T-cell (primary cell): Measurements from ENCODE around the gene SLC37A1. TPM values are rescaled to one million over a fixed set of nuclear protein-coding genes. Genes with fewer than 3 reads are reported as not detected.

ENCODE experiments used
- ATAC-seq, 4 experiments: fragments of 200-7000 bp in 3 of 4; fragments of 150-1000 bp in 1 of 4; cut with Tn5 transposase; replicated peaks in 1 of 4; 1 replicate in 3 of 4; 2 replicates in 1 of 4; pipeline ENCODE4 v1.10.0; 2021; ENCODE audit warnings: moderate library complexity in 3 of 4, mild to moderate bottlenecking in 2 of 4, moderate number of reproducible peaks in 1 of 4
- CTCF ChIA-PET, 2 donors: fragments of 300-600 bp; sonication (Branson Sonifier 250); formaldehyde crosslinking; loops; one replicate each; lab custom pipeline; 2022; ENCODE audit warnings: antibody characterized with exemption in 2 of 2; lab: Charles Lee
- POLR2A ChIA-PET, 2 donors: fragments of 300-600 bp; sonication (Branson Sonifier 250); formaldehyde crosslinking; loops; one replicate each; lab custom pipeline; 2022; ENCODE audit warnings: antibody characterized with exemption in 2 of 2; lab: Charles Lee
- DNase-seq, 35 experiments: peaks; one replicate each; pipeline versions ENCODE4 v3.0.0 to v3.0.0-alpha.2; 2013 to 2023
- H3K27ac ChIP-seq: one replicate; pipeline ENCODE4 v1.5.1; 2013; ENCODE audit warnings: low read length
- H3K27me3 ChIP-seq, 2 experiments: replicated peaks in 1 of 2; 1 replicate in 1 of 2; 2 replicates in 1 of 2; pipeline versions ENCODE4 v1.6.1 to v1.7.0; 2013; ENCODE audit warnings: low read length in 1 of 2, mixed read lengths in 1 of 2; ENCODE audit not compliant: control insufficient read depth in 2 of 2, insufficient read depth in 2 of 2; ENCODE audit errors: extremely low read depth in 1 of 2
- H3K36me3 ChIP-seq, 2 donors: 1 replicate in 1 of 2; 2 replicates in 1 of 2; pipeline versions ENCODE4 v1.6.1 to v1.7.0; 2013; ENCODE audit warnings: low read length in 1 of 2; ENCODE audit not compliant: control insufficient read depth in 2 of 2, insufficient read depth in 1 of 2; ENCODE audit errors: extremely low read depth in 1 of 2
- H3K4me1 ChIP-seq, 2 experiments: 1 replicate in 1 of 2; 2 replicates in 1 of 2; pipeline versions ENCODE4 v1.6.1 to v1.7.0; 2013; ENCODE audit warnings: low read length in 2 of 2, mixed read lengths in 1 of 2; ENCODE audit not compliant: insufficient read depth in 2 of 2, control insufficient read depth in 1 of 2; ENCODE audit errors: extremely low read depth in 1 of 2
- H3K4me3 ChIP-seq, 2 donors: 1 replicate in 1 of 2; 2 replicates in 1 of 2; pipeline versions ENCODE4 v1.5.1 to v1.7.0; 2013; ENCODE audit warnings: mild to moderate bottlenecking in 2 of 2, low read length in 1 of 2, moderate library complexity in 1 of 2; ENCODE audit not compliant: control insufficient read depth in 1 of 2; ENCODE audit errors: extremely low read depth in 1 of 2
- H3K9me3 ChIP-seq: 2 replicates; pipeline ENCODE4 v1.7.0; 2013
- H3K27ac Mint-ChIP-seq, 2 donors: one replicate each; pipeline ENCODE4 v1.8.0; 2020 to 2021; ENCODE audit warnings: mild to moderate bottlenecking in 2 of 2, mixed read lengths in 2 of 2
- H3K27me3 Mint-ChIP-seq, 2 donors: one replicate each; pipeline ENCODE4 v1.8.0; 2021 to 2022; ENCODE audit warnings: mixed read lengths in 2 of 2
- H3K36me3 Mint-ChIP-seq: one replicate; pipeline ENCODE4 v1.8.0; 2021; ENCODE audit warnings: mixed read lengths
- H3K4me1 Mint-ChIP-seq, 3 donors: one replicate each; pipeline ENCODE4 v1.8.0; 2020 to 2022; ENCODE audit warnings: mixed read lengths in 3 of 3, mild to moderate bottlenecking in 1 of 3
- H3K4me3 Mint-ChIP-seq, 3 donors: one replicate each; pipeline ENCODE4 v1.8.0; 2020 to 2022; ENCODE audit warnings: mild to moderate bottlenecking in 3 of 3, mixed read lengths in 3 of 3, moderate library complexity in 3 of 3
- H3K9me3 Mint-ChIP-seq, 3 donors: one replicate each; pipeline ENCODE4 v1.8.0; 2020 to 2022; ENCODE audit warnings: mixed read lengths in 3 of 3
- WGBS: methylation state at CpG from one replicate; pipeline ENCODE4 v1.1.5; 2013; ENCODE audit warnings: missing lambda C conversion rate; ENCODE audit not compliant: insufficient coverage; 5-methylcytosine and 5-hydroxymethylcytosine counted together
- total RNA-seq, 35 experiments: library from RNA in 6 of 35; stranded (reverse) in 6 of 35; fragments of 120-200 nt in 1 of 35; gene quantifications; one replicate each; pipeline versions ENCODE4 v1.2.1 to v1.2.4 and lab custom pipeline; 2013 to 2026

Gene SLC37A1
- total RNA-seq, 5 donors from 2014 or later (not counting 1 experiment from before 2014, with no cell fraction given) = 18.7 to 26.3 (median 22.6) TPM

GRCh38 chr21:42538479-42539275 is 25.0 kb downstream of the SLC37A1 start:
- Histone ChIP-seq H3K36me3 (peaks cover 20 to 47% of the 10 kb centered on the region in 2 donors), H3K4me1 (no peaks in the 10 kb centered on the region), H3K27me3 (no peaks in the 10 kb centered on the region), H3K9me3 (no peaks in the 10 kb centered on the region), H3K4me3 (no peak overlapping the region), H3K27ac (no peak overlapping the region)
- ChIA-PET POLR2A (no interaction called here), CTCF (no interaction called here)
- no CpG with 5 or more reads among the region's 10 CpGs for WGBS
- Mint-ChIP-seq H3K27me3 (no peaks in the 10 kb centered on the region), H3K27ac (peak overlapping the region in 1 of 2 donors; percentile 12), H3K9me3 (no peaks in the 10 kb centered on the region), H3K36me3 (peaks cover 57% of the 10 kb centered on the region), H3K4me1 (peaks cover 0 to 20% (median 19%) of the 10 kb centered on the region in 3 donors), H3K4me3 (no peak overlapping the region)
- peak in 1 of 4 experiments; percentile 40 for ATAC-seq
- DNase-seq = no peak

- H3K9me3 ChIP-seq = no peaks in the 10 kb centered on the region
- Mint-ChIP-seq H3K4me3 (no peak overlapping the region), H3K9me3 (no peaks in the 10 kb centered on the region), H3K27ac (no peak overlapping the region), H3K36me3 (peaks cover 53% of the 10 kb centered on the region), H3K27me3 (no peaks in the 10 kb centered on the region), H3K4me1 (peaks cover under 1 to 15% (median 14%) of the 10 kb centered on the region in 3 donors)
- H3K36me3 ChIP-seq = peaks cover 25 to 53% of the 10 kb centered on the region in 2 donors
- H3K4me3 ChIP-seq = no peak overlapping the region
- no peak for DNase-seq
- ChIA-PET CTCF (no interaction called here), POLR2A (no interaction called here)
- H3K27me3 ChIP-seq = no peaks in the 10 kb centered on the region
- no peaks in the 10 kb centered on the region for H3K4me1 ChIP-seq
- WGBS = 97% methylated on average over 10 of the region's 17 CpGs
- H3K27ac ChIP-seq = no peak overlapping the region
- no peak for ATAC-seq
Observed at GRCh38 chr21:42539342-42539741, 25.7 kb downstream of the SLC37A1 start.

- Mint-ChIP-seq H3K27ac (no peak overlapping the region), H3K36me3 (peaks cover 54% of the 10 kb centered on the region)
Observed at GRCh38 chr21:42539931-42540343, 26.3 kb downstream of the SLC37A1 start.

GRCh38 chr21:42540396-42540795 is 26.7 kb downstream of the SLC37A1 start:
- H3K9me3 ChIP-seq = no peaks in the 10 kb centered on the region
- CTCF ChIA-PET = no interaction called here
- DNase-seq (no peak), ATAC-seq (no peak)
- peaks cover 56% of the 10 kb centered on the region for H3K36me3 Mint-ChIP-seq
- peaks cover 0 to 8% of the 10 kb centered on the region in 2 experiments for H3K4me1 ChIP-seq
- H3K4me3 ChIP-seq = no peak overlapping the region
- WGBS = 81% methylated on average over 7 of the region's 8 CpGs
- H3K4me1 Mint-ChIP-seq = peaks cover 7 to 14% (median 7%) of the 10 kb centered on the region in 3 donors
- H3K27ac Mint-ChIP-seq = no peak overlapping the region
- H3K36me3 ChIP-seq = peaks cover 28 to 57% of the 10 kb centered on the region in 2 donors
- no peaks in the 10 kb centered on the region for H3K9me3 Mint-ChIP-seq
- no peak overlapping the region for H3K4me3 Mint-ChIP-seq
- POLR2A ChIA-PET = no interaction called here
- no peaks in the 10 kb centered on the region for H3K27me3 Mint-ChIP-seq
- H3K27me3 ChIP-seq = no peaks in the 10 kb centered on the region
- no peak overlapping the region for H3K27ac ChIP-seq

More at GRCh38 chr21:42539931-42540343, 26.3 kb downstream of the SLC37A1 start:
- Histone ChIP-seq H3K4me1 (peaks cover 0 to 5% of the 10 kb centered on the region in 2 experiments), H3K4me3 (no peak overlapping the region), H3K36me3 (peaks cover 28 to 56% of the 10 kb centered on the region in 2 donors), H3K9me3 (no peaks in the 10 kb centered on the region), H3K27me3 (no peaks in the 10 kb centered on the region), H3K27ac (no peak overlapping the region)
- ChIA-PET CTCF (no interaction called here), POLR2A (no interaction called here)
- Mint-ChIP-seq H3K4me1 (peaks cover 6 to 11% (median 8%) of the 10 kb centered on the region in 3 donors), H3K27me3 (no peaks in the 10 kb centered on the region), H3K9me3 (no peaks in the 10 kb centered on the region), H3K4me3 (no peak overlapping the region)
- no peak for DNase-seq
- 100% methylated on average over 5 of the region's 7 CpGs for WGBS
- ATAC-seq = no peak

- H3K36me3 ChIP-seq = peaks cover 36 to 55% of the 10 kb centered on the region in 2 donors
- H3K27me3 ChIP-seq = no peaks in the 10 kb centered on the region
- no peak overlapping the region for H3K4me3 Mint-ChIP-seq
- 89% methylated on average over 12 of the region's 12 CpGs for WGBS
- H3K4me1 ChIP-seq = peaks cover 0 to 8% of the 10 kb centered on the region in 2 experiments
- peaks cover 54% of the 10 kb centered on the region for H3K36me3 Mint-ChIP-seq
- H3K27ac ChIP-seq = no peak overlapping the region
- no peak for DNase-seq
- no peak for ATAC-seq
- no peaks in the 10 kb centered on the region for H3K9me3 Mint-ChIP-seq
- H3K27me3 Mint-ChIP-seq = no peaks in the 10 kb centered on the region
- CTCF ChIA-PET = no interaction called here
- POLR2A ChIA-PET = no interaction called here
- H3K4me3 ChIP-seq = no peak overlapping the region
- H3K9me3 ChIP-seq = no peaks in the 10 kb centered on the region
- H3K27ac Mint-ChIP-seq = no peak overlapping the region
- peaks cover 5 to 11% (median 7%) of the 10 kb centered on the region in 3 donors for H3K4me1 Mint-ChIP-seq
Observed at GRCh38 chr21:42541174-42541573, 27.5 kb downstream of the SLC37A1 start.

- ChIA-PET POLR2A (no interaction called here), CTCF (no interaction called here)
- Mint-ChIP-seq H3K4me3 (no peak overlapping the region), H3K4me1 (peaks cover 5 to 11% (median 7%) of the 10 kb centered on the region in 3 donors), H3K27me3 (no peaks in the 10 kb centered on the region), H3K36me3 (peaks cover 52% of the 10 kb centered on the region), H3K9me3 (no peaks in the 10 kb centered on the region), H3K27ac (no peak overlapping the region)
- H3K9me3 ChIP-seq = no peaks in the 10 kb centered on the region
- H3K4me3 ChIP-seq = no peak overlapping the region
- peaks cover 39 to 57% of the 10 kb centered on the region in 2 donors for H3K36me3 ChIP-seq
- ATAC-seq = no peak
- H3K27me3 ChIP-seq = no peaks in the 10 kb centered on the region
- no peak overlapping the region for H3K27ac ChIP-seq
- no peak for DNase-seq
- peaks cover 0 to 8% of the 10 kb centered on the region in 2 experiments for H3K4me1 ChIP-seq
Observed at GRCh38 chr21:42541618-42542017, 28.0 kb downstream of the SLC37A1 start.
